Fibroblast of villous mesenchyme (primary cell): ENCODE measurements around the gene GRIK4. TPM values are rescaled to one million over a fixed set of nuclear protein-coding genes. Genes with fewer than 3 reads are reported as not detected.

Experiments used
- DNase-seq: peaks from one replicate; pipeline ENCODE4 v3.0.0-alpha.2; 2010; ENCODE audit warnings: low read depth
- H3K4me3 ChIP-seq: 2 replicates; pipeline ENCODE4 v1.5.1; 2011; ENCODE audit warnings: low read depth, mild to moderate bottlenecking, low read length
- CTCF ChIP-seq: IDR thresholded peaks from 2 replicates; pipeline ENCODE4 v1.5.1; 2012; ENCODE audit warnings: low read depth, mild to moderate bottlenecking, low read length; ENCODE audit not compliant: insufficient read depth
- total RNA-seq: library from RNA; depleted of rRNA; stranded (reverse); fragments of >200 nt; gene quantifications from 2 replicates; pipeline ENCODE4 v1.2.3, GENCODE V29; 2012

GRIK4 gene
- total RNA-seq, 1 donor, result under 0.01 TPM

DNA sequence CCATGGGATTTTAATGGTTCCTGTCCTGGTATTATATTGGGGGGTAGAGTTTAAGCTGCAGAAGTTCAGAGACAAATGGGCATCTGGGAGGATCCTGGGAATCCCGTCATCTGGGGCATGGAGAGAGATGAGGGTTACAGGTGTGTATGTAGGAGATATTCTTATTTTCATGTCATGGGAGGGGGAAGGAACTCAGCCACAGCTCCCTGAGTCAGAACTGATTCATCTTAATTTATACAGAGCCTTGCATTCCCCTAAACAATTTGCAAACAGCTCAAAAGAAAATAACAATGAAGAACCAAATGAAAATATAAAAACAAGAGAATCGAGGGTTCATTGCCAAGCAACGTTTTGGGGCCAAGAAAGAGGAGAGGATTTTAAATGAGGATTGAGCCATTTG is 356.4 kb downstream of the GRIK4 start:
- DNase-seq, result no peak
- TF ChIP-seq CTCF, result no peak
- H3K4me3 ChIP-seq, result no peak overlapping the region

- no peak overlapping the region for H3K4me3 ChIP-seq
- TF ChIP-seq CTCF, result no peak
- DNase-seq, result no peak
Measured at GRCh38 chr11:120869097-120869496, 357.5 kb downstream of the GRIK4 start.

DNA sequence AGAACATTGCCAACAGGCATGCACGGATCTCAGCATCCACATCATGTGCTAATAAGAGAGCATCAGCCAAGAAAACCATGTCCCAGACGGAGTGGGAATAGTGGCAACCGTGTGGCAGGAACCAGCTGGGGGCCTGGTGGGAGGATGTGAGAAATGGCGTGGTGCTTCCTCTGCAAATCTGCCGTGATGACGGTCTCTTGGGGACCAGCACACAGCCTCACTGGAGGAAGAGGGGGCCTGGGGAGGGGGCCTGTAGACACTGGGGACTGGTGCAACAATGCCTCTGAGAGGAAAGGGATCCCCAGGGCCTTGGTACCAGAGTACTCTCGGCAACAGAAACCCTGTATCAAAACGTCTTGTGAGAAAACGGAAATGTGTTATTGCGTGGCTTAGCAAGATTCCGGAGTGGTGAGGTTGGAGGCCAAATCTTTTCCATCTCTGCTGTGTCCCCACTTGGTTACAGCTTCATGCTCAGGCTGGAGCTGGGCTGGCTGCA is 358.0 kb downstream of the GRIK4 start:
- no peak overlapping the region for H3K4me3 ChIP-seq
- no peak for DNase-seq
- no peak for TF ChIP-seq CTCF

GRCh38 chr11:120871194-120871593 is 359.6 kb downstream of the GRIK4 start:
- no peak for TF ChIP-seq CTCF
- H3K4me3 ChIP-seq, result no peak overlapping the region
- no peak for DNase-seq

DNA sequence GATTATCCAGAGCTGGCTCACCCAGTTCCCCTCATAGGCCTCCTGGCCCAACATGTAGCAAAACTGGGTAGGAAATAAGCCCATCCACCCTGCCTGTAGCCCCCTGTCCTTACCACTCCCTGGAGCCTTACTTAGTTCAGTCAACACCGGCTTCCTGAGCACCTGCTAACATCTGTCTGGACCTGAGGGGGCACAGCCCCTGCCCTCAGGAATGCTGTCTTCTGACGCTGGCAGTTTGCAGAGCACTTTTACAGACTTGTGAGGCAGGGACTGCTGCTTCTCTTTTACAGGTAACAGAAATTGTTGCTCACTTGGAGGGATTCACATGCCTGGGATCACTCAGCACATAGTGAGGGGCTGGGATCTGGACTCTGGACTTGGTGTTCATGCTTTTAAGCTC is 360.4 kb downstream of the GRIK4 start:
- no peak for TF ChIP-seq CTCF
- no peak for DNase-seq
- no peak overlapping the region for H3K4me3 ChIP-seq

DNA sequence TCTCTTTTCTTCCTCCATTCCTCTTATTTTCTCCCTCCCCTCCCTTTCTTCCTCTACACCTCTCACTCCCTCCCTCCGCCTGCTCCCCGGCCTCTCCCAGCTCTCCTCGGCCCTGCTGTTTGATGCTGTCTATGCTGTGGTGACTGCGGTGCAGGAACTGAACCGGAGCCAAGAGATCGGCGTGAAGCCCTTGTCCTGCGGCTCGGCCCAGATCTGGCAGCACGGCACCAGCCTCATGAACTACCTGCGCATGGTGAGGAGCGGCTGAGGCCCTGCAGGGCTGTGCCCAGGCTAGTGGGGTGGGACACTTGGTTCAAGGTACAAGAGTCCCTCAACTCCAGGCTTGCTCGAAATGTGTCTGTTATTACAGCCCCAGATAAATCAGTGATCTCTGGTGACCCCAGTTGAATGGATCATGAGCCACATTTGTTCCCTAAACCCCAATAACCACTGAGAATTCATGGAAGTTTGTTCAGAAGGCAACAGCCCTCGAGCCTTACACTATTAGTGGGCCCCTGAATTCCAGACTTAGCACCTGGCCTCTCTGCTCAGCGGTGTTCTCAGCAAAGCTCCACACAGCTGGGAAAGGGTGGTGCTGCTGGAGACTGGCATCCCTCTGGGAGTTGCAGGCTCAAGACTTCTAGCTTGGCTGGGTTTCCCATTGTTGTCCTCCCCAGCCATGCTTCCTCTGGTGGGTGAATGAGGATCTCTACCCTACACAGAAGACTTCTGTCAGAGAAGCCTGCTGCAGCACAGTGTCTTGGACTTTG is 362.6 kb downstream of the GRIK4 start:
- DNase-seq, result no peak

More for the DNA sequence above, 362.6 kb downstream of the GRIK4 start:
- no peak overlapping the region for H3K4me3 ChIP-seq
- TF ChIP-seq CTCF, result no peak
